GM18505 (cell line): ENCODE results near the gene AKAP1.

ENCODE experiments used
- ATAC-seq: cut with Tn5 transposase; IDR thresholded peaks from one replicate; pipeline ENCODE4 v1.9.1; 2021; ENCODE audit not compliant: unreplicated experiment
- POLR2A ChIP-seq: IDR thresholded peaks from 4 replicates; pipeline ENCODE4 v1.6.1; 2011; ENCODE audit warnings: borderline replicate concordance; ENCODE audit not compliant: insufficient read depth, insufficient read length; ENCODE audit errors: extremely low read depth

AKAP1 gene

DNA sequence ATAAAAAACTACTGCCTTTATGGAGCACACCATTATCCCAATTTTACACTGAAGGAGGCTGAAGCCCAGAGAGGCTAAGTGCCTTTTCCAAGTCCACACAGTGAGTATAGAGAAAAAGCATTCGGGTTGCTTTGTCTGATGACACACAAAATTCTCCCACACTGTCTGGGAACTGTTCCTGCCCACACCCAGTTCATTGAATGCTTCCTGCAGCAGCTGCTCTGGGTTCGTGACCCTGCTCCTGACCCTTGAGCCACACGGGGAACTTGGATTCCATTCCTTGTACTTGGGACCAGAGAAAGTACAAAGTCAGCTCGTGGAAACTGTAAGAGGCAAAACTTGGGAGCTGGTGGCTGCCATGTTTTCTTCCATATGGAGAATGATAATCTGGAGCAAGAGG is 57.9 kb downstream of the AKAP1 start:
- no peak for ATAC-seq
- TF ChIP-seq POLR2A: no peak

DNA sequence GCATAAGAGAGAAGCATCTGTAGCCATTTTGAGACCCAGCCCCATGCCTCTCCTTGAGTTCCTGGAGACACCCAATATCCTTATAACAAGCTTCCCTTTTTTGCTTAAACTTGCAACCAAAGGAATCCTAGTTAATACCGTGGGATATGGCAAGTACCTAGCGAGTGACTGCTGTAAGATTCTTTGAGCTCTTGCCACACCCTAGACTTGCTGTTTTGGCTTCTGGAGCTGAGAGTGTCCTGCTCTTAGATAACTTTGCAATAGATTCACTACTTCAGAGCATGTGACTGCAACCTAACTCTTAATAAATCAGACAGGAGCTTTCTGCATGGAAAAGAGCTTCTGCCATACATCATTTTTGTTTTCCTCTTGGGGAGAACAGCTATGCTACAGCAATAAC is 58.3 kb downstream of the AKAP1 start:
- no peak for TF ChIP-seq POLR2A
- no peak for ATAC-seq

DNA sequence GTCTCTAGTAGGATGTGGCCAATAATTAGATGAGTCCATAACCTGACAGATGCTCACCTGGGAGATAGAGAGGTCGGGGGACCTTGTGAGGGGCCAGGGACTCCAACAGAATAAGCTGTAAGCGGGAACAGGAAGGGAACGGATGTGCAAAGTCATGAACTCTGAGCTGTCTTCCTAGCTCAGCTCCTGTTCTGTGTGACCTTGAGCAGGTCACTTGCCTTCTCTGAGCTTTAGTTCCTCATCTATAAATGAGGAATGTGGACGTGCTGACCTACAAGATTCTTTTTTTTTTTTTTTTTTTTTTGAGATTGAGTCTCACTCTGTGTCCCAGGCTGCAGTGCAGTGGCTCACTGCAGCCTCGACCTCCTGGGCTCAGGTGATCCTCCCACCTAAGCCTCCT is 58.9 kb downstream of the AKAP1 start:
- no peak for ATAC-seq
- TF ChIP-seq POLR2A: no peak

DNA sequence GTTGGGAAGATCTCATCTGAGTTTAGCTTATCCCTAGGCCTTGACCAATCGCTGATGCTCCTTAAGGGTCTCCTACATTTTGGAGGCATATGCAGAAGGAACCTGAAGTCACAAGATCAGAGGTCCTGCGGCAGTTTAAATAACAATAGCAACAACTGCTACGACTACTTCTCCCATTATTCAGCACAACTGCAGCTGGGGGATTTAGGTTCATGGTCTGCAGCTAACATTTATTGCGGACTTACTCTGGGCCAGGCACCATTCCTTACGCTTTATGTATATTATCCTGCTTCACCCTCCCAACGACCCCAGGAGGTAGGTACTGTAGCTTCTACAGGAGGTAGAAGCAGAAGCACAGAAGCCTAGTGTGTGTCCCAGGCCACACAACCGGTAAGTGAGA is 59.5 kb downstream of the AKAP1 start:
- ATAC-seq: no peak
- no peak for TF ChIP-seq POLR2A

DNA sequence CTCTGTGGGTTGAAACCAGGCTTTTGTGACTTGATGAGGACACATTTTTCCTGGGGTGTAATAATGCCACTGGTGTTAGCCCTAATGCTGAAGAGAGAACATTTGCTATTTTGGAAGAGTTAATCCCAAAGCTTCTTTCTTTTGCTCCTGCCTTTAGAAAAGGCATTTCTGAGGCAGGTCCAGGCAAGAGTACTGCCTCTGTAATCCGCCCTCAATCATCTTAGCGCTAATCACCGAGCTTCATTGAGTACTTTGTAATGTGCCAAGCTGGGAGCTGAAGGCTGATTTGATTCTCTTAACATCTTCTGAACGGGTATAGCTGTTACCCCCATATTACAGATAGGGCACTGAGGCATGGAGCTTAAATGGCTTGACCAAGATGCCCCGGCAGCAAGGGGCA is 60.3 kb downstream of the AKAP1 start:
- ATAC-seq: no peak
- no peak for TF ChIP-seq POLR2A

DNA sequence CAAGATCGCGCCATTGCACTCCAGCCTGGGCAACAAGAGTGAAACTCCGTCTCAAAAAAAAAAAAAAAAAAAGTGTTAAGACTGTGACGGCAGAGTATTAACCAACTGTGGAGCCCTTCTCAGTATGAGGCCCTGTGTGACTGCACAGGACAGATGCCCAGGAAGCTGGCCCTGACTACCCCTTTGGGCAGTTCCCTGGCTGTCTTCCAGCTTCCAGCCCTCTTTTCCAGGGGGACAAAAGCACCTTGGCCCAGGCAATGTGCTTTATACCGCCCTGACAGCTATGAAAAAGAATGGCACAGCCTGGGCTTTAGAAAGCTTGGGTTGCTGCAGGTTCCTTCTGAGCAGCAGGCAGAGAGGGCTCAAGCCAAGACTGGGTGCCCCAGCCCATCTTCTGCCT is 61.2 kb downstream of the AKAP1 start:
- no peak for TF ChIP-seq POLR2A
- no peak for ATAC-seq

DNA sequence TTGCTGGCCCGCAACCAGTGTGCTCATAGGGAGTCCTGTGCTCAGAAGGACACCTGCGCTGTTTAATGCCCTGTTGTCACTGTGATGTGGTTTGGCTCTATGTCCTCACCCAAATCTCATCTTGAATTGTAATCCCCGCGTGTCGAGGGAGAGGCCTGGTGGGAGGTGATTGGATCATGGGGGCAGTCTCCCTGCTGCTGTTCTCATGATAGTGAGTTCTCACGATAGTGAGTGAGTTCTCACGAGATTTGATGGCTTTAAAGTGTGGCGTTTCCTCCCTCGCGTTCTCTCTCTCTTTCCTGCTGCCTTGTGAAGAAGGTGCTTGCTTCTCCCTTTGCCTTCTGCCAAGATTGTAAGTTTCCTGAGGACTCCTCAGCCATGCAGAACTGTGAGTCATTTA is 66.8 kb downstream of the AKAP1 start:
- ATAC-seq: no peak
- no peak for TF ChIP-seq POLR2A

DNA sequence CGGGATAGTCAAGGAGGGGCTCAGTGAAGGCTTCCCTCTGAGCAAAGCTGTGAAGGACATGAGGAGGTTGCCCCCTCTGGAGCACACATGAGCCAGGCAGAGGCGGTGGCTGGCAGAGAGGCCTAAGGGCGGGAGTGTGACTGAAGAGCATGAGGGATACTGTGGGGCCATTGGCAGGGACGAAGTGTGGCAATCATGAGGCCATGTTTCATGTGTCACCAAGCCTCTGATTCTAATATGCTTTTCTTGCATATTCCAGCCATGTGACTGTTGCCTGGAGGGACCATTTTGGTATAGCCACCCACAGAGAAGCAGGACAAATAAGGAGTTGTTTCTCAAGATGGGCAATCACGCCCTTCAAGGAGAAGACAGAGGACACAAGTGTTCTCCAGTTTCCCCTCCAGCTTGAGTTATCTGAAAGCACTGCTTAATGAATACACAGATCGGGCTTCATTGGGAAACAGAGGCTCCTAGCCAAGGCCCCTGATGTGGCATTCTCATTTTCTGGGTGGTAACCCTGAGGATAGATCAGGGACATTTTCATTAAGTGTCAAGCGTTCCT is 68.0 kb downstream of the AKAP1 start:
- no peak for TF ChIP-seq POLR2A
- ATAC-seq: no peak

DNA sequence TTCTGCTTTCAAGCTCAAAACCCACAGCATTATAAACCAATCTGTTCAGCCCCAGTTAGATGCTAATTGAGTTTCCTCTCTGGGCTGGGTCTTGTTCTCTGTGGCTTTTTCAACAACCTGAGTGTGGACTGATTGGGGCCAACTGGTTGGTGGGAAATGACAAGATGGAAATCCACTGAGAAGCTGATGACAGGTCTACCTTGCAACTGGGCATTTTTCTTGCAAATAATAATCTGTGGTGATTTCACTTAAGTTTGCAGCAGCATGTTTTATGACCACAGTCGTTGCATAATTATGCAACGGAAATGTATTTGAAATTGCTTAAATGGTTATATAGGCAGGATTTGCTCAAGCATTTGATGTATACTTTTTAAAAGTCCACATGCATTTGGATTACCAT is 69.9 kb downstream of the AKAP1 start:
- no peak for ATAC-seq
- no peak for TF ChIP-seq POLR2A

DNA sequence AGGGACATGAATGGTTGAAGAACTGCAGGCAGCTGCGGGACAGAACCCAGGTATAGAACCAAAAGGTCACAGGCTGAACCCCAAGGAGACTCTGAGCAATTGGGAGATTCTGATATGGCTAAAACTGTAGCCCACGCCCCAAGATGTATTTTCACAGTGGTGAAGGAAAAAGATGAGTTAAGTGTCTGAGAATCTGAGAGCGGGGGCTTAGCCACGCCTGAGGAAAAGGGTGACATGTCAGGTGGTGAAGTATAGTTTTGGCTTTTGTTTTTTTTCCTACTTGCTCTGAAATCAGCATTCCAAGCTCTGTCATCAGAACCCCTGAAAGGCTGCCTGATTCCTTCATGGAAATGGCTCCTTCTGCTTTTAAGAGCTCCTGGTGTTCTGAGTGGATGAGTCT is 73.3 kb downstream of the AKAP1 start:
- no peak for ATAC-seq
- no peak for TF ChIP-seq POLR2A

DNA sequence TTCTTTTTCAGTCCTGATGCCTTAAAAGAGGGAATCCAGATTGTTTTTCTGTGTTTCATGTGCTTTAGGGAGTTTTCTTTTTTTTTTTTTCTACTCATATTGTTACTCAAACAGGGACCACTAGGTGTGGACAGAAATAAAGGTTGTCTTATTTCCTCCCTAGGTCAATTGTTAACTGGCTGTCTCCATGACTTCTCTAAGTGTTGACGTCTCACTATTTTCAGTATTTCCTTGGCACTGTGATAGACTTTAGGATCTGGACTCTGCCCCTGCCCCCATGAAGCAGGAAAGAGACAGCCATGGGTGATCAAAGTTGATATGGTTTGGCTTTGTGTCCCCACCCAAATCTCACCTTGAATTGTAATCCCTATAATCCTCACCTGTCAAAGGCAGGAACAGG is 73.7 kb downstream of the AKAP1 start:
- no peak for ATAC-seq
- no peak for TF ChIP-seq POLR2A

DNA sequence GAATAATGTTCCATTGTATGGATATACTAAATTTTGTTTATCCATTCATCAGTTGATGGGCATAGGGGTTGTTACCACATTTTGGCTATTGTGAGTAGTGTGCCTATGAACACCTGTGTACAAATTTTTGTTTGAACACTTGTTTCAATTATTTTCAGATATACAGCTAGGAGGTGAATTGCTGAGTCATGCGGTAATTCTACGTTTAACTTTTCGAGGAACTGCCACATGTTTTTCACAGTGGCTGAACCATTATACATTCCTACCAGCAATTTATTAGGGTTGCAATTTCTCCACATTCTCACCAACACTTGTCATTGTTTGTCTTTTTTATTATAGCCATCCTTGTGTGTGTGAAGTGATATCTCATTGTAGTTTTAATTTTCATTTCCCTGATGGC is 75.6 kb downstream of the AKAP1 start:
- no peak for ATAC-seq
- TF ChIP-seq POLR2A: no peak

DNA sequence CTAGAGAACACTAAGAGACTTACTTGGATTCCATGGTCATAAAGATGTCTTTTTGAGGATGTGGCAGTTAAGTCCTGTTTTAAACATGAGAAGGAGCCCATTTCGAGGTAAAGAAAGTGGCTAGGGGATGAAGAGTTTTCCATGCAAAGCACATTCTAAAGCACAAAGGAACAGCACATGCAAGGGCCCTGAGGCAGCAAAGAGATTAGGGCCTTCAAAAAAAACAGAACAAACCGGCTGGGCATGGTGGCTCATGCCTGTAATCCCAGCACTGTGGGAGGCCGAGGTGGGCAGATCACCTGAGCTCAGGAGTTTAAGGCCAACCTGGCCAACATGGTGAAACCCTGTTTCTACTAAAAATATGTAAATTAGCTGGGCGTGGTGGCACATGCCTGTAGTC is 79.8 kb downstream of the AKAP1 start:
- ATAC-seq: no peak
- no peak for TF ChIP-seq POLR2A

DNA sequence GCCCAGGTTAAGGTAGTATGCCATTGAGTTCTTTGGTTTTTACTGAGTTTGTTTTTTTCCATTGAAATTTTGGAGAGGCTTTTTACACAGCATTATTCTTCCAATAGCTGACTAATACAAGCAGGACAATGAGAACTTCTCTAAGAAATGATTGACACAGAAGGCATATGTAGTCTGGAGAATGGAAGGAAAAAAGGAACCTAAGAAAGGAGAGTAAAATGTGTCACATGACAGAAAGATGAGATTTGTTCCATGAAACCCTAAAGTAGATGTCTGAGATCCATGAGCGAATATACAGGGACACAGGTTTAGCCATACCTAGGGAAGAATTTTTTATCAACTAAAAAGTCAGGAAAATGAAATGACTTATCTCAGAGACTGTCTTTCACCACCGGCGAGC is 80.7 kb downstream of the AKAP1 start:
- no peak for TF ChIP-seq POLR2A
- ATAC-seq: no peak

DNA sequence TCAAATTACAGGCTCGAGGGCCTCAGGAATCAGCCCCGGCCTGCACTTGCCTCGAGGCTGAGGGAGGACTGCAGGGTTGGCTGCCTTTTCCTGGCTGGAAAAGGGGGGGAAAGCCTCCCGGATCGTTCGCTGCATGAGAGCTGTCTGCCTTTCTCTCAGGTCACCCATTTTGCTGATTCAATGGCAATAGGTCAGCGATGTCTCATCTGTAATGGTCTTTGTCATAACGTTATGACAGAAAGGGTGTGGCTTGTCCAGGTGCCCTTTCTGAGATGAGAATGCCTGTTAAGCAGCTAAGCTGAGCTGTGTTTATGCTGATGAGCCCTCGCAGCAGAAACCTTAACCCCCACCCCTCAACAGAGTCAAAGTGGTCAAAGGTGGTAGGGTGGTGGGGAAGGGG is 81.8 kb downstream of the AKAP1 start:
- ATAC-seq: no peak
- TF ChIP-seq POLR2A: no peak
